HG02938 (cell line): ENCODE measurements around the gene ZBTB46.

Source experiments
- ATAC-seq: cut with Tn5 transposase; IDR thresholded peaks from one replicate; pipeline ENCODE4 v1.9.1; 2021; ENCODE audit warnings: mild to moderate bottlenecking, moderate library complexity; ENCODE audit not compliant: unreplicated experiment

Gene ZBTB46

DNA sequence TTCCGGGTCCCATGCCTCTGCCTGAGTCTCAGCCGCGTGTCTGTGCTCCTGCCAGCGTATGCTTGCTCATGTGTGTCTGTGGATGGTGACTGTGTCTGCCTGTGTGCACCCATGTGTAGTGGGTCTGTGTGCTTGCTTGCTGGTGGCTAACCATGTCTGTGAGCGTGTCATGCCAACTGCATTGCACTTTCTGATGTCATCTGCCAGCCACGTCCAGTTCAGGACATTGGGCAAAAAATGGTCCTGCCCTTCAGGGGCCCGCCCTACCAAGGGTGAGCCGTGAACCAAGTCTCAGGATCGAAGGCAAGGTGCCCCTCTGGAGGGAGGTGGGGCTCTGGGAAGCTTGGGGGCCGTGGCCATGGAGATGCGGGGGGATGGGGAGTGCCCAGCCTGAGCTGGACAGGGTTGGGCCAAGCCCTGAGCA is 9.4 kb upstream of the ZBTB46 start:
- ATAC-seq: no peak

- ATAC-seq: no peak
These were observed 8.6 kb upstream of the ZBTB46 start for GRCh38 chr20:63839620-63840019.

DNA sequence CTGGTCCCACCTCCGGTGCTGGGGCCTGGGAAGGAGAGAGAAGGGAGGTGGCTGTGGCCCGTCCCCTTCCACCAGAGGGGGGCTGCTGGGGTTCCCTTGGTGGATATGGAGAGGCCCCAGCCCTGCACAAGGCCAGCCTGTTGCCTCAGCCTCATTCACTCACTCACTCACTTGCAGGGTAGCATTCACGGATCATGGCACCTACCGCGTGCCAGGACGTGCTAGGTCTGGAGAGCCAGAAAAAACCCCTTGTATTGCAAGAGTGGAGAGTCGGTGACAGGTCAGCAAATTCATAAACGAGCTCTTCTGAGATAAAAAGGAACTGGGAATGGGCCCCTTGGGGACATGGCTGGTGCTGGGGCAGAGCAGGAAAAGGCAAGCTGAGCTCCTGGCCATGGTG is 6.4 kb upstream of the ZBTB46 start:
- ATAC-seq: no peak

DNA sequence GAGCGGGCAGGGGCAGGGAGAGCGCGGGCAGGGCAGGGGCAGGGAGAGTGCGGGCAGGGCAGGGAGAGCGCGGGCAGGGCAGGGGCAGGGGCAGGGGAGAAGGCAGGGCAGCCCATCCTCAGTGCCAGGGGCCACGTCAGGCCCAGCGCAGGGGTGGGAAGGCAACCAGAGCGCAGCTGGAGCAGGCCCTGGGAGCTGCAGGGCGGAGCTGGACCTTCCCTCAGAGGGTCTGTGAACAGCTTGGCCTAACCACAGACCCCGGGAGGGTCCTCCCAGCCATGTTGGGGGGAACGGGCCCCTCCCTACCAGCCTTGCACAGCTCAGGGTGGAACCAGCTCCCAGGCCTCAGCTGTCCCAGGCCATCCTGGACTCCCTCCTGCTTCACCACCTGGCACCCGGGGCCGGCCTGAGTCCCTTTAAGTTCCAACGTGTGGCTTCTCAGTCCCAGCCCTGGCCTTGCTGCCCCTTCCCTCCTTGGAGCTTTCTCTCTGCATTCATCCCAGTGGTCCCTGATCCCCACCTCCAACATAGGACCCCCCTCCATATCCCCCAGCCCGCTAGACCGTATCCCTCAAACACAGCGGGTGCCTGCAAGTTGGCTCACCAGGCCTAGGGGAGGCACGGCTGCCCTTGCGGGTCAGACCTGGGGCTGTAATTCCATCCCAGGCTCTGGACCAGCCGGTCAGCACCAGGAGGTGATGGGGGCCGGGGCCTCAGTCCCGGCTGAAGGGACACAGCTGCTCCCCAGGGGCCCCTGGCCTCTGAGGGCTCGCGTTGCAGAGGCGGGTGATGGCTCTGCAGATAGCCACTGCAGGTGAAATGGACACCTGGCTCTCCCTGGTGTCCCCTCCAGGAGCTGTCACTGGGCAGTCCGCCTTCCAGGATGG is 5.6 kb upstream of the ZBTB46 start:
- ATAC-seq: no peak

GRCh38 chr20:63835021-63835858 is 4.2 kb upstream of the ZBTB46 start:
- ATAC-seq: no peak

DNA sequence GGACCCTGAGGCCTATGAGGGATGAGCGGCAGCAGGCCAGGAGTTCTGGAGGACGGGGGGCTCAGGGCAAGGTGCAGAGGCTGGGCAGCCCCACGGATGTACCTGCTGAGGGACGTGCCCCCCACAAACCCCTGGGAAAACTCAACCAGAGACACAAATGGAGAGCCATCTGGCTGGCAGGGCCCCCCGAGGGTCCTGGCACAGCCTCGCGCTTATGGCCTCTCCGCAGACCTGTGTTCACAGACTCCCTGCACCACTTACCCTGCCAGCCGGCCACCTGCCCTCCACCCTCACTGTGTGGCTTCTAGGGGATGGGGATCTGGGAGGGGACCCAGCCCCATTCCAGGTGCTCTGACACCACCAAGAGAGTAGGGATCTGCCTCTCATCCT is 3.4 kb upstream of the ZBTB46 start:
- no peak for ATAC-seq

- ATAC-seq: no peak
These were observed 2.9 kb upstream of the ZBTB46 start for GRCh38 chr20:63833776-63834490.

DNA sequence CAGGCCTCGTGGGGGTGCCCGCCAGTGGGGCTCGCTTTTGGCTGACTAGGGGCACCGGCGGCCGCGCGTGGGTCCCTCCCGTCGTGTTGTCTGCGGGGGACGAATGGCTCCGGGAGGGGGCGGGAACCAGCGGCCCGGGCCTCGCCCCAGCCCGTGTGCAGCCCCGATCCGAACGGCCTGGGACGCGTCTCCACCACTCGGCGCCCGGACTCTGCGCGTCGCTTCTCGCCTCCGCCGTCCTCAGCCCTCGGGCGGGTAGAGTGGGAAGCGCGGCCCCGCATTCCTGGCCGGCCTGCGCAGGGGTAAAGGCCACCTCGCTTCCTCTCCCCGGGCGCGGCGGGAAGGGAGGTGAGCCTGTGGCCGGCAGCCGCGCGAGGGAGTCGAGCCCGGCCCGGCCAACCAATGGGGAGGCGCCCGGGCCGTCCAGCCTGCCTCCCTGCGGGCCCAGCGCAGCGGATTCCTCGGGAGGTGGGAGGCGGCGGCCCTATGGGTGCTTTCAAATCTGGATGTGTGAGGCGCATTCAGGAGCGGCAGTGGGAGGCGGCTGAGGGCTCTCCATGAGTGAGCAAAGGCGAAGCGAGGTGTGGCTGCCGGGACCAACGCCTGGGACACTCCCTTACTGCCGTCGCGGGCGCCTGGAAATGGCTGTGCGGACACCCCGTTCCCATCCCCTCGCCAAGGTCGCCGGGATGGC is 1.1 kb upstream of the ZBTB46 start:
- no peak for ATAC-seq

DNA sequence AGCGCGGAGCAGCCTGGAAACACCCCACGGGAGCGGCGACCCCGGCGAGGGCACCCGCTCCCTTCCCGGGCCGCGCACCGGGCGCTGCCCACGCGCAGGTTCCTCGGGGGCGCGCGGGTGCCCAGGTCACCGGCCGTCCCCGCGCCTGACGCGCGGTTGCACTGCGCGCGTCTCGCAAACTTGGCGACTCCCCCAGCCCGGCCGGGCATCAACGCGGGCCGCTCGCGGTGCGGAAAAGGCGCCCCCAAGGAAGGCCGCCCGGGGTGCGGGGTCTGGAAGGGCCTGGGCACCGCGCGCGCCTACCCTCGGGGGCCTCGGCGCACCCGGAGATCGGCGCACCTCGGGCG is 555 bp upstream of the ZBTB46 start:
- no peak for ATAC-seq

DNA sequence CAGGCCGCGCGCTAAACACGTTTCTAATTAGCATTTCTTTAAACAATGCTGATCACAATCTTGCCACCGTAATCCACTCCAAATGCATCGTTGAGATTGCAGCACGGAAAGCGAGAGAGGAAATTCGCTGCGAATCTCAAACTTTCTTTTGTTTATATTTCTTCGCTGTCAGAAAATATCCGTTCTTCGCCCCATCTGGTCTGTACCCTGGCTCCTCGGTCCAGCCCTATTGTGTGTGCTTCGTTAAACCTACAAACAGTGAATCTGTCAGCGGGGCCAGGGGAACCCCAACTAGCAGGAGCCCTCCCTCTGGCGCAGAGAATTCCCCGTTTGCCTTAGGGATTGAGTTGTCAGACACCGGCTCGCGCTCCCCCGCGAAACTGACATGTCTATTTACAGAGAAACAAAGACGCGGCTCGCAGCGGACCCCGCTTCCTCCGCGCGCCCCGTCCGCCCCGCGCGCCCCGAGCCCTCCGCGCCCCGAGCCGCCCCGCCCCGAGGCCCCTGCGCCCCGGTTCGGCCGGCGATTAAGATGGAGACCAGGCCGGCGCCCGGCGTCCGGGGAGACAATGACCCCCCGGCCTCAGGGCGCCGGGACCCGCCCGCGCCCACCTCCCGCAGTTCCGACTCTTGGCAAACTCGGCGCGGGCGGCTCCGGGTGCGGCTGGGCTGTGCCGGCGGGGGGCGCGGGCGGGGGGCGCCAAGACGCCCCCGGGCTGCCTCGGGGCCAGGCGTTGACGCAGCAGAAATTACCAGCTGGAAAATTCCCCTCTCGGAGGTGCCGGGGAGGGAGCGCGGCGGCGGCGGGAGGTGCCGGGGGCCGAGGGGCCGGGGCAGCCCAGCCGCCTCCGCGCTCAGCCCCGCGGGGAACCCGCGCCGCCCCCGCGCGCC is 874 bp downstream of the ZBTB46 start:
- no peak for ATAC-seq

- ATAC-seq: no peak
These were observed 1.5 kb downstream of the ZBTB46 start for GRCh38 chr20:63829603-63829944.

DNA sequence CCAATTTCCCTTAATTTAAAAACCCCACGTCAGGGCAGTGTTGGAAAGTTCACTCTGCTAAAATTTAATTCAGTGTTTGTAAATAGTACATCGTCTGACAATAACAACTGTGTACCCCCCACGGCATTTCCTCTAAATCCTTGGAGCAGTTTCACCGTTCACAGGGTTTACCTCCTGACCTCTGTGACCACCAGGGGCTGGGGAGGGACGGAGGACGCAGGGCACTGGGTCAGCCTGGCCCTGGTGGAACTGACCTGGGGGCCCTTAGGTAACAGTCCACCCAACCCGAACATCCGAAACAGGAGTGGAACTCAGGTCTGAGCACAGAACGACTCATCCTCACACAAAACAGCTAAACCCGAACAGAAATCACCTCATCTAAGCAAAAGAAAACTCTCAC is 2.1 kb downstream of the ZBTB46 start:
- no peak for ATAC-seq

DNA sequence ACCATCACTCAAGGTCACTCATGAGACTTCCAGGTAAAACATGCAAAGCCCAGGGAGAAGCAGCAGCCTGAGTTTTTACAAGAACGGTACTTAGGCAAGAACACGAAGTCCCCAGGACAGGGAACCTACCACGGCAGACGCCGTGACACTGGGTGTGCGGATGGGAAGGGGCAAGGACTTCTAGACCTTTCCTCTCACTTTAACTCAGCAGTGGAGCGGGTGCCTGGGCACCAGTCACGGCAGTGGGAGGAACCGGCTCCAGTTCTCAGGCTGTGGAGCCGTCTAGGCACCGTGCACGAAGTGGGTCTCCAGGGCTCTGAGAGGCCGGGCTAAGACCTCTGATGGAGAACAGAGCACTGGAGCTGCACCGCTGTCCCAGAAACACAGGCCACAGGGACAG is 2.5 kb downstream of the ZBTB46 start:
- no peak for ATAC-seq

GRCh38 chr20:63828124-63828523 is 2.9 kb downstream of the ZBTB46 start:
- no peak for ATAC-seq

- ATAC-seq: no peak
These were observed 4.3 kb downstream of the ZBTB46 start for GRCh38 chr20:63826753-63827152.

- ATAC-seq: no peak
These were observed 5.5 kb downstream of the ZBTB46 start for GRCh38 chr20:63825331-63826118.

GRCh38 chr20:63823691-63824311 is 7.3 kb downstream of the ZBTB46 start:
- ATAC-seq: no peak

DNA sequence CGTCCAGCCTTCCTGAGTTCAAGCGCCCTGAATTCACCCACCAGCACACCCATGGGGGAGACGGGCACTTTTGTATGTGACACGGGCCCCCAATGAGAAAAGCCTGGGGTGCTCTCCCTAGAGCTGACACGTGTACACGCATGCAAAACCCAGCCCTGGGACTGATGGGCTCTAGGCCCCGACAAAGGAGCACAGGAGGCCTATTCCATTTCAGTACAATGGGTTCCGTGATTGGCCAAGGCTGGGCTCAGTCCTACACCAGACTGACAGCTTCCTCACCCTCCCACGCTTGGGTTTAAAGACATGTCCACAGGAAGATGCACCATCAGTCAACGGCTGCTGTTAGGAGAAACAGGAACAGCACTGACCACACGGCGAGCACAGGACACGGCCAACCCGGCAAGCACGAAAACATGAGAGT is 8.8 kb downstream of the ZBTB46 start:
- no peak for ATAC-seq

- no peak for ATAC-seq
These were observed 9.3 kb downstream of the ZBTB46 start for GRCh38 chr20:63821811-63822210.
